ENCODE data around the gene MRPL55.

The MRPL55 gene

DNA sequence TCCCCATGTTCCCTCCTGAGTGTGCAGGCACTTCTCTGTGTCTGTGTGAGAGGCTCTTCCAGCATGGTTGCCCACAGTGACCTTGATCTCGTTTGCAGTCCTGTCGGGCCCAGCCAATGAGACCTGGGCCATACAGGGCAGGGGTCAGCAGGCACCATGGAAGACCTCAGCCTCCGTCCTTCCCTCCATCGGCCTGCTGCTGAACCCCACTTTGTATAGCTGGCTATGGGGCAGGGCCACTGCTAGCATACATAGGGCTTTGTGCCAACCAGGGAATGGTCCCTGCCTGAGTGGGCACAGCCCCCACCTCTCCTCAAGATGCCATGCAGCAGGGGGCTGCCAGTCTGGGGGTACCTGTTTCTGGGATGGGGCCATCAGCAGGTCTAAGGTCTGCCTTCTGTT is 9.8 kb downstream of the MRPL55 start:
- DNase-seq = no peak

DNA sequence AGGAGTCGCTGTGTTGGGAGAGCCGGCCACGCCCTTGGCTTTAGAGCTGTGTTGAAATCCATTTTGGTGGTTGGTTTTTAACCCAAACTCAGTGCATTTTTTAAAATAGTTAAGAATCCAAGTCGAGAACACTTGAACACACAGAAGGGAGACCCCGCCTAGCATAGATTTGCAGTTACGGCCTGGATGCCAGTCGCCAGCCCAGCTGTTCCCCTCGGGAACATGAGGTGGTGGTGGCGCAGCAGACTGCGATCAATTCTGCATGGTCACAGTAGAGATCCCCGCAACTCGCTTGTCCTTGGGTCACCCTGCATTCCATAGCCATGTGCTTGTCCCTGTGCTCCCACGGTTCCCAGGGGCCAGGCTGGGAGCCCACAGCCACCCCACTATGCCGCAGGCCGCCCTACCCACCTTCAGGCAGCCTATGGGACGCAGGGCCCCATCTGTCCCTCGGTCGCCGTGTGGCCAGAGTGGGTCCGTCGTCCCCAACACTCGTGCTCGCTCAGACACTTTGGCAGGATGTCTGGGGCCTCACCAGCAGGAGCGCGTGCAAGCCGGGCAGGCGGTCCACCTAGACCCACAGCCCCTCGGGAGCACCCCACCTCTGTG is 10.7 kb downstream of the MRPL55 start:
- DNase-seq = no peak

DNA sequence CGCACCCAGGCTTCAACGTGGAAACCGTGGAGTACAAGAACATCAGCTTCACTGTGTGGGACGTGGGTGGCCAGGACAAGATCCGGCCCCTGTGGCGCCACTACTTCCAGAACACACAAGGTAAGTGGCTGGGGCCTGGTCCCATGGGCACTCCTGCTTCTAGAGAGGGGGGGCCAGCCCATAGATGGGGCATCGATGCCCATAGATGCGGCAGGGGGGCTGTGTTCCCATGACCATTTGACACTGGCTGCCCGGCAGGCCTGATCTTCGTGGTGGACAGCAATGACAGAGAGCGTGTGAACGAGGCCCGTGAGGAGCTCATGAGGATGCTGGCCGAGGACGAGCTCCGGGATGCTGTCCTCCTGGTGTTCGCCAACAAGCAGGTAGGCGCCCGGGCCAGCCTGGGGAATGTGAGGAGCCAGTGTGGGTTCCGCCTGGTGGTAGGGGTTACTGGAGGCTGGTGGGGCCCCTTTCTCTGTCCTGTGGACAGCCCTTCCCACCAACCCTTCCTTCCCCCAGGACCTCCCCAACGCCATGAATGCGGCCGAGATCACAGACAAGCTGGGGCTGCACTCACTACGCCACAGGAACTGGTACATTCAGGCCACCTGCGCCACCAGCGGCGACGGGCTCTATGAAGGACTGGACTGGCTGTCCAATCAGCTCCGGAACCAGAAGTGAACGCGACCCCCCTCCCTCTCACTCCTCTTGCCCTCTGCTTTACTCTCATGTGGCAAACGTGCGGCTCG is 11.6 kb downstream of the MRPL55 start:
- DNase-seq = no peak

DNA sequence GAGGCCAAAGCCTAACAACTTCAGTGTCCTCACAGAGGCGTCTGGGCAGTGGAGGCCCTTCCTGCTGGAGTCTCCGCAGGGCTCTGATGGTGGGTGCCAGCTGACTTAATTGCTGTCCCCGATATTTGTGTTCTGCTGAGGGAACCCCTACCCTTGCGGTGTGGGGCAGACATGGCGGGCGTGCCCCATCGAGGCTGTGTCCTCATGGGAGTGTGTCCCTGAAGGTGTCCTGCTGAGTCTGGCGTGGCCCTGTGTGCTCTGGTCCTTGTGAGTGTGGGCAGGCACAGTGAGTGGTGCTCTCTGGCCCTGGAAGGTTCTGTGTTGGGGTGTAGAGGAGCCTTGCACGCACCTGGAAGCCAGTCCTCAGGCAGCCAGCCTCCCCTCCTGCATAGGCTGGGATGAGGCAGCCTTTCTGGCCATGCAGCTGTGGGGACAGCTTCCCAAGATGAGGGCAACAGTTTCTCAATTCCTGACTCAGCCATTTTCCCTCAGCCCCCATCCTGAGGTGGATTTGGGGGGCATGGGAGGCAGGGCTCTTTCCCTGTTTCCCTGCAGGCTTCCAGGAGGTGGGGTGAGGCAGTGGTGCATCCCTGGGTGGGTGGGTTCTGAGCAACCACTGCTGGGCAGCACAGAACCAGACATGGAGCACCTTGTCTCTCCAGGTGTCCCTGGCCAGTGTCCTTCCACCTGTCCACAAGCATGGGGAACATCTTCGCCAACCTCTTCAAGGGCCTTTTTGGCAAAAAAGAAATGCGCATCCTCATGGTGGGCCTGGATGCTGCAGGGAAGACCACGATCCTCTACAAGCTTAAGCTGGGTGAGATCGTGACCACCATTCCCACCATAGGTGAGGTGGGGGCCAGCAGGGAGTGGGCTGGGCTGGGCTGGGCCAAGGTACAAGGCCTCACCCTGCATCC is 12.4 kb downstream of the MRPL55 start:
- DNase-seq = no peak

DNA sequence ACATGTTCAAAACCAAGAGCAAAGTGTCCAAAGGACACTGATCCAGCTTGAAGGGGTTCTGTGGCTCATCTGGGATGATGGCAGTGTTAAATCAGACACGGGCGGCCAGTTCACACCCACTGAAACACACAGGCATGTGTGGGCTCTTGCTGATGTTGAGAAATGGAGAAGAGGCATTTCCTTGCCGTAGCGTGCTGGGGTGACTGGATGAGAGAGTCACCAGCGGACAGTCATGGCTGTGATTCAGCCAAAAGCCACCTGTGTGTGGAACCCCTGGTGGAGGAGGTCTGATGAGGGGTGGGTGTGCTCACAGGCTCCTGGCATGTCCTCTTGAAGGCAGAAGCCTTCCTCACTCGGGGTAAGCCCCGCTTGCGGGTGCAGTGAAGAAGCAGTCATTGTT is 13.2 kb downstream of the MRPL55 start:
- DNase-seq = no peak

DNA sequence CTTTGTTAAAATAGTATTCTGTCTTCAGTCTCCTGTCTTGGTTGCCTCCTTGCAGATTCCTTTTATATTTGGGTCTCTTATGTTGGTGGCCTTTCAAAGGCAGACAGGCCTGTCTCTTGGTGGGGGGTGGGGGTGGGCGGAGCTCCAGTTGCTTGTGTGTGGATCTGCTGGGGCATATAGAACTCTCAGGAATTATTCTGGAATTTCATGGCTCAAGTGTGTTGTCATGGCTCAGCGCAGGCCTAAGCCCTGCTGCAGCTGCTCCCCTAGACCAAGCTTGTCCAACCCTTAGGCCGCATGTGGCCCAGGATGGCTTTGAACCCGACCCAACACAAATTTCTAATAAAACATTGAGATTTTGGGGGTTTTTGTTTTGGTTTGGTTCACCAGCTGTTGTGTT is 13.9 kb downstream of the MRPL55 start:
- DNase-seq = no peak

DNA sequence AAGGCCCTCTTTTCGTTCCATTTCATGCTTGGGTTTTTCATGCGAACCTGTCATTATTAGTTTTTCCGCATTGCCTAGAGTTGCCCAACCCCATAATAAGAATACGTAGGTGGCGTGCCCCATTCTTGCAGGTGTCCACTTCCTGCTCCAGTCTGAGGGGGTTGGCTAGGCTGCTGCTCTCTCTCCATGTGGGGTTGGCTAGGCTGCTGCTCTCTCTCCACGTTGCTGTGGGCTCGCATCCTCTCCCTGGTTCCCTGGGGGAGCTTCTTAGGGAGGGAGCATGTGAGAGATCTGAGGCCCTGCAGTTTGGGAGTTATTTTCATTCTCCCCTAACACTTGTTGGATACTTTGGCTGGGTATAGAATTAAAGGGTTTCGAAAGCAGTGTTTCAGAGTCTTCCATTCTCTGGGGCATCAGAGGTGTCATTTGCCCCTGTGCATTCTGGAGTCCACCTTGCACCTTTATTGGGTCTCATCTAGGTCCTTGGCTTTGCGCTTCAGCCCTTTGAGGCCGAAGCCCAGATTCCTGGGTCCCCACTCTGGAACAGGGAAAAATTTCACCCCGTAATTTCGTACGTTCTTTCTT is 14.6 kb downstream of the MRPL55 start:
- no peak for DNase-seq

DNA sequence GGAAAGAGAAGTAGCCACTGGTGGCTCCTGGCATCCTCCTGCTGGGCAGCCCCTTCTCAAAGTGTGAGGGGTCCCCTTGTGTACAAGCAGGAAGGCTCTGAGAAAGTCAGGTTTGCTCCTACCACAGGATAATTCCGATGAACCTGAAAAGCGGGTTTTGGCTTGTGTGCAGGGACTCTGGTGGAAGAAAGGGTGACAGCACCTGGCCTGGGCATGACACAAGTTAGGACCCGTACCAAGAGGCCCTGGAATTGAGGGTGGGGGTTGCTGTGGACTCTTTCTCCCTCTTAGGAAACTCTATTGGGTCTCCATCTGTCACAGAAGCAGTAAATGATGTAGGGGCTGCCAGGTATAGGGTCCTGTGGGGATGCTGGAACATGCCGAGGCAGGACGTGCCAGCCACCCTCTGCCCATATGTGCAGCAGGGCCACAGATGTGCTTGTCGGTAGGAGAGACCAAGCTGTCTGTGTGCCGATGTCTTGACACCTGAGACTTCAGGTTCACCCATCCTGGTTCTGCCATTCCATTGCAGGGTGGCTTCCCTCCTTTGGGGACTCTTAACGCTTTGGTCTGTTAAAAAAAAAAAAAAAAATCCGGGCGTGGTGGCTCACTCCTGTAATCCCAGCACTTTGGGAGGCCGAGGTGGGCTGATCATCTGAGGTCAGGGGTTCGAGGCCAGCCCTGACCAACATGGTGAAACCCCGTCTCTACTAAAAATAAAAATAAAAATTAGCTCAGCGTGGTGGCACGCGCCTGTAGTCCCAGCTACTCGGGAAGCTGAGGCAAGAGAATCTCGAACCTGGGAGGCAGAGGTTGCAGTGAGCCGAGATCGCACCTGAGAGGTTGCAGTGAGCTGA is 15.8 kb downstream of the MRPL55 start:
- no peak for DNase-seq

DNA sequence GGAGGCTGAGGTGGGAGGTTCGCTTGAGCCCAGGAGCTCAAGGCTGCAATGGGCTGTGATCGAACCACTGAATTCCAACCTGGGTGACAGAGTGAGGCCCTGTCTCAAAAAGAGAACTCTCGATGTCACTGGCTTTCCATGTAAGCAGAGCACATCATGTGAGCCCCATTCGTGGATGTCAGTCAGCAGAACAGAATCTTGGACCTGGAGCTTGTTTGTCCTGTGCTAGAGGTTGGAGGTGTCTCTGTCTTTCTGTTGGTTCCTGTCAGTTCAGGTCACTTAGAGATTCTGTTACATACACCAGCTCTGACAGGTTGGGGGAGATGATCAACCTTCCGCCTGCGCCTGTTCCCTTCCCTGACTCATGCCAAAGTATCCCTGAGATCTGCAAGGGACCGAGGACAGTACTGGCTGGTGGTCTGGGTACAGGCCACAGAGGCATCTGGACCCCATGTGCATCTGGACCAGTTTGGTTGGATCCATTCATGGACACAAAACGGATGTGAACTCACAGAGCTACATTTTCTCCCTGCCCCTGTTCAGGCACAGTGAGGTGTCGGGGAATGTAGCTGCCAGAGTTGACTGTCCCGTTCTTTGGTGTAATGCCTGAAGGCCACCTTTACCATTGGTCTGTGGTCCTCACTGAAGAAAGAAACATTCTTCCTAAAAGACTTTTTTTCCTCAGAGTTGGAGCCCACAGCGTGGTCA is 16.6 kb downstream of the MRPL55 start:
- DNase-seq = no peak

DNA sequence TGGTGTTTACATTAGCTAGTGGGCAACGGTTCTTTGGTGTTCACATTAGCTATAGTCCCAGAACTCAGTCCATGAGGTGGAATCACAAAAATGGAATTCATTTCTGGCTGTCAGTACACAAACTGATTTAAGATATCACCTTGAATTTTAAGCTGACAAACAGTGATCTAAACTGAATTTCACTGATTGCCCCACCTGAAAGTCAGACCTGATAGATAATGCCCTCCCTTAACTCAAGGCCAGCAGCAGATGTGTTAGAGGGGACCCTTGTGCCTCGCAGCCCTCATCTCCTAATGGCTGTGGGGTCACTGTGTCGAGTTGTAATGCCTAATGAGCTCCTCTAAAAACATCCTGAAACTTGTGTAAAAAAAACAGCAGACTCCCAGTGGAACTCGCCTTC is 18.0 kb downstream of the MRPL55 start:
- no peak for DNase-seq

DNA sequence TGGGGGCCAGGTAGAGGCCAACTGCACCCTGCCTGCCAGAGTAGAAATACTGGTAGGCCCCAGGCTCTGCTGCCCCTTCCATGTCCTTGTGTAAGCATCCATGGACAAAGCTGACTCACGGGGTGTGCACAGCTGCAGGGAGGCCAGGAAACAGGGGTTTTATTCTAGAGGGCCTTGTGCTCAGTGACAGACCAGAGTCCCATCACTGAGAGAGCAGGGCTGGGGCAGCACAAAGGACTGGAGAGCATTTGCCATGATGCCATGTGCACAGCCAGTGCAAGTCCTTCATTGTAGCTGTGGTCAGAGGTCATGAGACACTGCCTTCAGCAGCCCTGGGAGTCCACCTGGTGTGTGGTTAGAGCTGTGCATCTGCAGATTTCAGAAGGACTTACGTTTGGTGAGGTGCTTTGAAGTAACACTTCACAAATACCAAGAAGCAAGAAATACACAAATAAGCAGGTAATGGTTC is 18.5 kb downstream of the MRPL55 start:
- DNase-seq = no peak

DNA sequence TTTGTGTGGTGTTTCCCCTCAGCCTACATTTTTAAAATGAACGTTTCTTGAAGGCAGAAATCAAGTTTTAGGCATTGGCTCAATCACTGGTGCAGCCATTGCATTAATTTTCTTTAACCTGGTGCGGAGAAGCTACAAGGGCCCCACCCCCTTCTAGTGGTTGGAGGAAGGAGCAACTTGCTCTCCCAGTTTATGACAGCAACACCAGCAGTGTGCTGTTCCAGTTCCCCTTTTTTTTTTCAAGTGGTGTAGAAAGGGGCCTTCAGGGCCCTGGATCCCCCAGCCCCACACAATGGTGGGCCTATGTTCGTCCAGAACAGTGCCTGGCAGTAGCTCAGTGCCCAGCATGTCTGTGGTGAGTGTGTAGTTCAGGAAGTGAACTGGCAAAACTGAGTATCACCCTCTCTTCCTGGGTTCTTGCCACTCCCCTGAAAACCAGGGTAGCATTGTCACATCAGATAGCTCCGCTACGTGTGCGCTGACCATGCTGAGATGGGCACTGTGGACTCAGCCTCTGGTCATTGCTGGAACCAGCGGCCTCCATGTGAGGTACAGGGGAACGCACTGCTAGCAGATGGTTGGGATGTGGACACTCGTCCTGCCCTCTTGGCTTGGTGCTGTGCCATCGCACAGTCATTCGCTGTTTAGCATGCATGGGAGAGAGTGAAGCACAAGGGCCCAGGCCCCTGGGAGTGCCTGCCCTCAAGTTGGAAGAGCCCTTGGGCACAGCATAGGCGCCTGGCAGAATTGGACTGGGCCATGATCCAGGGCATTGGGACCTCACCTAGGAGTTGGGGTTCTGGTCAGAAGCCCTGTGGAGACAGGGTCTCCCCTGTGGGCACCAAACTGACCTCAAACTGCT is 19.3 kb downstream of the MRPL55 start:
- no peak for DNase-seq

DNA sequence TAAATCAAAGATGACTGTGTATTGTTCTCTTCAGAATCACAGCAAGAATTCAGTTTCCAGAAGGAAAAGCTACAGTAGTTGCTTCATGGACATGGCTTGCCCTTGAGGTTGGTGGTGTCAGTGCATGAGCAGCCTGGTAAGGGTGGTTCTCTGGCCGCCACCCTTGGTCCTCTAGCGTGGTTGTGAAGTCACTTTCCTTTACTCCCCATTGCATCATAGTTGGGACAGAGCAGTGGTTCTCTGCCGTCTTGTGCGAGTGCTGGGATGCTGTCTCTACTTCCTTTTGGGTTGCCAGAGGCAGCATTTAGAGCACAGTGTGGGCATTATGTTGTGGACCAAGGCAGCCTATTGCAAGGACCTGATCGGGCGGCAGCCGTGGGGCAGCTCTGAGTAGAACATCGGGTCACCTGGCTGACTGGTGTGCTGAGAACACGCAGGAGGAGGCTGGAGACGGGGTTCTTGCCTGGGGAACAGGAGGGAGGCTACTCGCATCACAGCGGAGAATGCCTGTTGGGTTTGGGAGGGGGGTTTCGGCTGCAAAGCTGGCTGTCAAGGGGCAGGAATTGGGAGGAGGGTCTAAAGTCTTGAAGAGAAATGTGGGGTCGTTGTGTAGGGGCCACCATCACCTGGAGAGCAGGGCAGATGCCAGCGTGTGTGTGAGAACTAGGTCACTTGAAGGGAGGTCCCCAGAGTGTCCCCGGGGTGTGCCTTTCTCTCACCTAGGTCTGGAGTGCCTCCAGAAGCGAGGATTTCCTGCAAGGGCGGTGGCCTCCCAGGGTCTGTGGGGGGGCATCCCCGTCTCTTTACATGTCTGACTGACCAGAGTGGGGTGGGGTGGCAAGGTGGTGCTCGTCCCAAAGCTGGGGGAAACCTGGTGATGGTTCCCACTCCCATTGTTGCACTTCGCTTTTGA is 20.3 kb downstream of the MRPL55 start:
- DNase-seq = no peak

DNA sequence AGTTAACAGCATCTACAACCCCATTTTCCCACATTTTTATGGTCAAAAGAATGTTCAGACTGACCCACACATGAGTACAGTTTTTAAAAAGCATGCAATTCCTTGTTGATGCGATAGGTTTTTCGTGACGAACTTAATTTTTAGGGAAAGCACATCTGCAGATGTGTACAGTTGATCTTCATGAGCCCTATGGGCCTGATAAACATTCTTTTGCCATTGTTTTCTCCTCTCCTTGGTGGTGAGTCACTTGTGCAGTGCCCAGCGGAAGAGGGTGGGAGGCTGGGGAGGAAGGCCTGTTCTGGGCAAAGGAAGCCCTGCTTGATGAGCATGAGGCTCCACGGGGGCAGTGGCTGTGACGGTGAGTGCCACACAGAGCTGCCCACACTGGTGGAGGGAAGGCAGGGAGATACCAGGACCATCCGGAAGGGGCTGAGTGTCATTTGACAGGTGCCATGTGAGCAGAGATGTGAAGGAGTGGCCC is 21.3 kb downstream of the MRPL55 start:
- DNase-seq = no peak

DNA sequence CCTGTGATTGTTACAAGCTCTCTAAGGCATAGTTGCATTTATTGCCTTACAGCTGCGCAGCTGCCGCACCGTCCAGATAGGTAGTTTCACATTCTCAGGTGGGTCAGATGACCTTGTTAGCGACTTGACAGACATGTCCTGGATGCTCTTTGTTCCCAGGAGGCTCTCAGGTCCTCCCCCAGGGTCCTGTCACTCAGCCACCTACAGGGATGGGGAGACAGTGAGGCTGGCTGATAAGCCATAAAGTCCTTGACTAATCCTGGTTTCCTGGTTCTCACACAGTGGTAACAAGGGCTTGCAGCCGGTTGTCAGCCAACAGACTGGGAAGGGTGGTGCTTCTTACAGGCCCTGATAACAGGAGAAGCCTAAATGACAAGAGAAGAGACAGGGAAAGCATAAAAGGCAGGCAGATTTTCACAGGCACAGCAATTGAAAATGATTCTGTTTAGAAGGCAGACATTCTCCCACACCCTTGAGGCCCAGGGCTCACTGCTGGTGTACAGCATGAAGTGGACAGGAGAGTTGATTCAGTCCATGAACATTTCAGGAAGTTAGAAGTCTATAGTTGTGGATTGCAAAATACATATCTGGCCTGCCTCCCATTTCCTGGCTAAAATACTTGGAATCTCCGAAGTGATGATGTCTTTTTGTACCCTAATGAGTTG is 23.7 kb downstream of the MRPL55 start:
- no peak for DNase-seq

DNA sequence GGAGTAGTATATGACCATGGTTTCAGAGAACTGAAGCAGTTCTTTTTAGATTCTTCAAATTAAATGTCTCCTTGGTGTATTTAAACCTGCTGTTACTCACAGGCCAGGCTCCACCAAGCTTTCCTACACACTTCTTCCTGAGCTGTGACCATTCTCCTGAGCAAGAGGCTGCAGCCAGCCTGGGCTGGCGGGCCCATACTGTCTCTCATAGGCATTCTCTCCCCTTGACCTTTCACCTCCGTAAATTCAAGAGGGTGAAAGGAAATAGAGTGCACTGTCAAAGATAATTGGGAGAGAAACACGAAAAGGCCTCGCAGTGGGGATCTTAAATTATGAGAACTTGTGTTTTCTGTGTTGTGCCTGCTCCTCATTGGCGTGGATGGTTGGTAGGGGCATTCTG is 24.3 kb downstream of the MRPL55 start:
- DNase-seq = no peak

DNA sequence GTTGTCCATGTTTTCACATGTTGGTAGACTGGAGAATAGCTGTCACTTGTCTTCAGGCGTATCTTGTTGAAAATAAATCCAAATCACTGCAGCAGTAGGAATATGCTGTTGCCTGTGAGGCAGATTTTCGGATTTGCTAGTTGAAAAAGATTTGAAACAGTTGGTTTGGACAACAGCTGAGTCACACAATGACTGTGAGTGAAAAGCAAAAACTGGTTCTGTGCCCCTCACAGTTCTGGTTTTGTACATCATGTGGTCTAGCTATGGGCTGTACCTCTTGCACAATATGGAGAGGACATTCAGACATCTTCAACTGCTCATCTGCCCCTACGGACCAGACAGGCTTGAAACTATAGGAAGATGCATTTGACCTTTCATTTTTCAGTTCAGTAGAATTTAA is 24.8 kb downstream of the MRPL55 start:
- DNase-seq = no peak

DNA sequence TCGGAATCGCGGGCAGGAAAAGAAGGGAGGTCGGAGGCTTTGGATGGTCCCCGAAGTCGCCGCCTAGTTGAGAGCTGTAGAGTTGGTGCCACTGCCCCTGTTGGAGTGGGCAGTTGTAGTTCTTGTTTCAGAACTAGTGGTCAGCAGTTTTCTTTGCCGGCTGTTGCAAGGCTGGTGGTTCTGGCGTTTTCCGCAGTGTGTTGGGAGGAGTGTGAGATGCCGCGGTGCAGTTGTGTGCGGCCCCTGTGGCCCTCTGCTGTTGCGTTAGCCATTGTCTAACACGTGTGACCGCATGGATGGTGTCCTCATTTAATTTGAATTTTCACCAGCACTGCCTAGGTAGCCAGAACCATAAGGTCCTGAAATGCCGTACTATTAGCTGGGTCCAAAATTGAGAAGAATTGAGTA is 25.2 kb downstream of the MRPL55 start:
- no peak for DNase-seq
